Suprapubic skin (tissue), 4 donors: Measurements from ENCODE around the gene POMT2. TPM values are rescaled to one million over a fixed set of nuclear protein-coding genes. Genes with fewer than 3 reads are reported as not detected.
"Not testable (repeated sequence)": the region's sequence is repeated elsewhere in the genome, so short reads cannot be mapped to it uniquely, and the experiment has no call there.

ENCODE experiments used
- DNase-seq, 2 donors: peaks; one replicate each; pipeline ENCODE4 v3.0.0-alpha.2; 2019; ENCODE audit warnings: low spot score in 2 of 2
- H3K27ac ChIP-seq: fragments of 200-600 bp; sonication (generic); one replicate; pipeline ENCODE4 v1.5.1; 2019
- H3K27me3 ChIP-seq: fragments of 200-600 bp; sonication (generic); one replicate; pipeline ENCODE4 v1.5.1; 2019
- H3K36me3 ChIP-seq: fragments of 200-600 bp; sonication (generic); one replicate; pipeline ENCODE4 v1.5.1; 2019
- H3K4me1 ChIP-seq: fragments of 200-600 bp; sonication (generic); one replicate; pipeline ENCODE4 v1.5.1; 2019
- H3K4me3 ChIP-seq: fragments of 200-600 bp; sonication (generic); one replicate; pipeline ENCODE4 v1.5.1; 2019; ENCODE audit warnings: mild to moderate bottlenecking
- H3K9me3 ChIP-seq: fragments of 200-600 bp; sonication (generic); one replicate; pipeline ENCODE4 v1.5.1; 2019
- CTCF ChIP-seq, 2 donors: fragments of 200-600 bp in 1 of 2; fragments of 450-650 bp in 1 of 2; sonication (generic) in 1 of 2; IDR thresholded peaks; one replicate each; pipeline ENCODE4 v1.5.1; 2016 to 2019; ENCODE audit warnings: antibody characterized with exemption in 2 of 2, mild to moderate bottlenecking in 1 of 2, moderate library complexity in 1 of 2
- EP300 ChIP-seq: sonication (generic); formaldehyde crosslinking; IDR thresholded peaks from one replicate; pipeline ENCODE4 v1.6.1; 2017; ENCODE audit warnings: antibody characterized with exemption
- POLR2A ChIP-seq, 2 donors: fragments of 450-650 bp; IDR thresholded peaks; one replicate each; pipeline ENCODE4 v1.6.1; 2017; ENCODE audit warnings: antibody characterized with exemption in 2 of 2, mild to moderate bottlenecking in 2 of 2, moderate library complexity in 2 of 2
- POLR2AphosphoS5 ChIP-seq, 3 donors: sonication (generic); formaldehyde crosslinking; IDR thresholded peaks; one replicate each; pipeline ENCODE4 v1.6.1; 2017; ENCODE audit warnings: antibody characterized with exemption in 3 of 3
- WGBS: methylation state at CpG from one replicate; pipeline ENCODE4 v1.1.5; 2018; 5-methylcytosine and 5-hydroxymethylcytosine counted together
- total RNA-seq, 4 donors: library from RNA; depleted of rRNA; stranded (reverse); fragments of >200 nt; gene quantifications; one replicate each; pipeline ENCODE4 v1.1.0, GENCODE V29; 2016

Gene POMT2
- total RNA-seq, 4 donors from 2014 or later = 16.3 to 72.0 (median 19.4) TPM

- peaks cover 44% of the 10 kb centered on the region for H3K36me3 ChIP-seq
- no peak for TF ChIP-seq POLR2A (IDR thresholded peaks at IDR 0.05)
- no peak for TF ChIP-seq CTCF (IDR thresholded peaks at IDR 0.05)
- no peak for TF ChIP-seq POLR2AphosphoS5 (IDR thresholded peaks at IDR 0.05)
- no peak for TF ChIP-seq EP300
Measured at GRCh38 chr14:77343662-77344061, 23.0 kb upstream of the POMT2 start.

GRCh38 chr14:77342726-77343397 lies 22.2 kb upstream of the POMT2 start:
- Histone ChIP-seq H3K36me3 (peaks cover 44% of the 10 kb centered on the region), H3K4me3 (no peak overlapping the region), H3K27me3 (no peaks in the 10 kb centered on the region), H3K4me1 (no peaks in the 10 kb centered on the region), H3K9me3 (no peaks in the 10 kb centered on the region), H3K27ac (no peak overlapping the region)
- no peak for TF ChIP-seq POLR2A (IDR thresholded peaks at IDR 0.05)
- TF ChIP-seq POLR2AphosphoS5 (IDR thresholded peaks at IDR 0.05) = no peak
- TF ChIP-seq EP300 = no peak
- no peak for TF ChIP-seq CTCF (IDR thresholded peaks at IDR 0.05)
- 92% methylated on average over 10 of the region's 10 CpGs for WGBS
- DNase-seq = no peak

More at GRCh38 chr14:77343662-77344061, 23.0 kb upstream of the POMT2 start:
- Histone ChIP-seq H3K9me3 (no peaks in the 10 kb centered on the region), H3K27me3 (no peaks in the 10 kb centered on the region), H3K4me1 (no peaks in the 10 kb centered on the region), H3K4me3 (no peak overlapping the region), H3K27ac (no peak overlapping the region)
- no peak for DNase-seq
- 86% methylated on average over 2 of the region's 2 CpGs for WGBS

DNA sequence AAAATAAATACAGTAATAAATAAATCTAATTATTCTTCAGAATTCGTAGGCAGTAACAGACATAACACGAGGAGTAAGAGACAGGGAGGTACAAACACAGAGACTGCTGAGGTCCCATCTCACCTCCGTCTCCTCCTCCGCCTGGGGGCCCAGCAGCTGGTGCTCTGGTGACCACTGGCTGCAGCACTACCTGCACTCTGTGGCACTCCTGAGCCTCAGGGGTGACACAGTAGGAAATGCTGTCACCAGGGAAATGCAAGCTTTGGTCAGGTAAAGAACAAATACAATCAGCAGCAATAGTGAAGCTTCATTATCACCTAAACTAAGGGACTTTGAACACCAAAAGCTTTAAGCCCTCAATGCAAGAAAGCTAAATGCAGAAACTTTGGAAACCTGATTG lies 19.7 kb upstream of the POMT2 start:
- WGBS = 88% methylated on average over 4 of the region's 4 CpGs
- TF ChIP-seq POLR2AphosphoS5 (IDR thresholded peaks at IDR 0.05) (no peak), EP300 (no peak), POLR2A (IDR thresholded peaks at IDR 0.05) (no peak), CTCF (IDR thresholded peaks at IDR 0.05) (no peak)
- Histone ChIP-seq H3K27ac (no peak overlapping the region), H3K4me1 (no peaks in the 10 kb centered on the region), H3K4me3 (no peak overlapping the region), H3K9me3 (no peaks in the 10 kb centered on the region), H3K27me3 (no peaks in the 10 kb centered on the region), H3K36me3 (peaks cover 44% of the 10 kb centered on the region)
- DNase-seq = no peak

DNA sequence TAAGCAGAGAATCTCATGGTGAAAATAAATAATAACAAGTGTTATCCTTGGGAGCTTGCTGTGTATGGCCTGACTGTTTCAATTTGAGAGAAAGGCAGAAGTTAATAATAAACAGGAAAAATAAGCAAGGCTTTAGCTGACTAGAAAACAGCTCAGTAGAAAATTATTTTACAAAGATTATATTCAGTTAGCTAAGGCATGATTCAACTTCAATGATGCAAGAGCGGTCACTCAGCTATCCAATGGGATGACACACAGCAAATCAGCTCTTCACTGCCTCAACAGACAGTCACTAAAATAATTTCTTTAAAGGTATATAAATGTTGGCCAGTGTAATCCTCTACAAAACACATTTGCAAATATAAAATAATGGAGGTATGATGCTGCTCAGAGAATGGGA lies 18.7 kb upstream of the POMT2 start:
- Histone ChIP-seq H3K27ac (no peak overlapping the region), H3K27me3 (no peaks in the 10 kb centered on the region), H3K4me3 (no peak overlapping the region), H3K4me1 (no peaks in the 10 kb centered on the region), H3K36me3 (peaks cover 44% of the 10 kb centered on the region), H3K9me3 (no peaks in the 10 kb centered on the region)
- TF ChIP-seq EP300 = no peak
- WGBS = 96% methylated on average over 1 of the region's 1 CpG
- no peak for DNase-seq

DNA sequence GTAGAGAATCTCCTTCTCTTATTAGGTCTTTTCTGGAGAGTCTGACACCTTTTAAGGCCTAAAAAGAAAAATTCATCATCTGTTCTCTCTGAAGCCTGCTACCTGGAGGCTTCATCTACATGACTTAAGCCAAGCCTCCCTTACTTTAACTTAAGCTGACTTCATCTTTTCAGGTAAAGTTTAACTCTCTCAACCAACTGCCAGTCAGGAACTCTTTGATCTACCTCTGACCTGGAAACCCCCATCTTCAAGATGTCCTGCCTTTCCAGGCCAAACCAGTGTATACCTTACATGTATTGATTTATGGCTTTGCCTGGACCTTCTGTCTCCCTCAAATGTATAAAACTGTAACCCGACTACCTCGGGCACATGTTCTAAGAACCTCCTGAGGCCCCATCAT lies 17.6 kb upstream of the POMT2 start:
- no peak overlapping the region for H3K4me3 ChIP-seq
- no peaks in the 10 kb centered on the region for H3K4me1 ChIP-seq
- no peaks in the 10 kb centered on the region for H3K9me3 ChIP-seq
- peaks cover 42% of the 10 kb centered on the region for H3K36me3 ChIP-seq
- H3K27me3 ChIP-seq = no peaks in the 10 kb centered on the region
- no peak for TF ChIP-seq CTCF (IDR thresholded peaks at IDR 0.05)
- no peak for TF ChIP-seq EP300
- TF ChIP-seq POLR2A (IDR thresholded peaks at IDR 0.05) = no peak
- TF ChIP-seq POLR2AphosphoS5 (IDR thresholded peaks at IDR 0.05) = no peak
- H3K27ac ChIP-seq = no peak overlapping the region
- no peak for DNase-seq
- WGBS = 84% methylated on average over 2 of the region's 2 CpGs

DNA sequence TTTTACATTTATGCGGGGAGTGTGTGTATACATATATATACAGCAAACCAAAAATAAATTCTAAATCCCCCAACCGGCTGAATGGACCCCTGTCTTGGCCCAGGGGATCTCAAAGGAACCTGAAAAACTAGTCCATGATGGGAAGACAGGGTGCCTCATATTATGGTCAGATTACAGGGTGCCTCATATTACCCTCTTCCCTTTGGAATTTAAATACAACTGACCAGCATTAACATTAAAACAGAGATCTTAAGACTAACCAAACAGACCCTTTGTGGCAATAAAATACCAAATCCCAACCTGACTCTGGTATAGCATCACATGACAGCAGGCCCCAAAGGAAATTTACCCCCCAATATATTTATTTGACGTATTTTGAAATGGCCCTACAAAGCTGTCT lies 17.2 kb upstream of the POMT2 start:
- H3K9me3 ChIP-seq = no peaks in the 10 kb centered on the region
- no peak for TF ChIP-seq EP300
- TF ChIP-seq POLR2AphosphoS5 (IDR thresholded peaks at IDR 0.05) = no peak
- TF ChIP-seq POLR2A (IDR thresholded peaks at IDR 0.05) = no peak
- no peak for TF ChIP-seq CTCF (IDR thresholded peaks at IDR 0.05)
- H3K4me3 ChIP-seq = no peak overlapping the region
- peaks cover 38% of the 10 kb centered on the region for H3K36me3 ChIP-seq
- H3K27me3 ChIP-seq = no peaks in the 10 kb centered on the region
- 88% methylated on average over 3 of the region's 3 CpGs for WGBS
- H3K4me1 ChIP-seq = no peaks in the 10 kb centered on the region
- H3K27ac ChIP-seq = no peak overlapping the region
- no peak for DNase-seq

GRCh38 chr14:77337255-77337654 lies 16.6 kb upstream of the POMT2 start:
- WGBS = 92% methylated on average over 9 of the region's 9 CpGs
- not testable (repeated sequence) for DNase-seq, H3K27ac ChIP-seq, H3K4me1 ChIP-seq, H3K4me3 ChIP-seq, H3K9me3 ChIP-seq, H3K27me3 ChIP-seq
- H3K36me3 ChIP-seq = peaks cover 32% of the 10 kb centered on the region
